ENCODE data around the gene OTUD5. TPM values are rescaled to one million over a fixed set of nuclear protein-coding genes. Genes with fewer than 3 reads are reported as not detected.

OTUD5 gene
- total RNA-seq, 2 donors from 2014 or later = 28.4 to 40.5 TPM

- H3K4me3 ChIP-seq = no peak overlapping the region
- TF ChIP-seq CTCF (IDR thresholded peaks at IDR 0.05) = peak; percentile 44
- H3K9me3 ChIP-seq = no peaks in the 10 kb centered on the region
- H3K27ac ChIP-seq = no peak overlapping the region
- H3K36me3 ChIP-seq = no peaks in the 10 kb centered on the region
- no peaks in the 10 kb centered on the region for H3K27me3 ChIP-seq (replicated peaks; ENCODE audit: insufficient read depth)
- no peak for DNase-seq (ENCODE audit: low spot score)
- ATAC-seq (ENCODE audit: insufficient number of reproducible peaks, low FRiP score, low read depth) = no peak
- H3K4me1 ChIP-seq (ENCODE audit: control insufficient read depth in 1 of 2, low read depth in 2 of 2) = no peaks in the 10 kb centered on the region
These were observed 11.7 kb downstream of the OTUD5 start for GRCh38 chrX:48945517-48946348.

GRCh38 chrX:48942895-48943294 is 14.5 kb downstream of the OTUD5 start:
- DNase-seq (ENCODE audit: low spot score) = no peak
- H3K9me3 ChIP-seq = no peaks in the 10 kb centered on the region
- H3K27ac ChIP-seq = no peak overlapping the region
- no peaks in the 10 kb centered on the region for H3K27me3 ChIP-seq (replicated peaks; ENCODE audit: insufficient read depth)
- TF ChIP-seq CTCF (IDR thresholded peaks at IDR 0.05) = no peak
- ATAC-seq (ENCODE audit: insufficient number of reproducible peaks, low FRiP score, low read depth) = no peak
- no peaks in the 10 kb centered on the region for H3K36me3 ChIP-seq
- peaks cover 0 to 5% of the 10 kb centered on the region in 2 donors for H3K4me1 ChIP-seq (ENCODE audit: control insufficient read depth in 1 of 2, low read depth in 2 of 2)
- H3K4me3 ChIP-seq = no peak overlapping the region

- no peak for TF ChIP-seq CTCF (IDR thresholded peaks at IDR 0.05)
- Histone ChIP-seq H3K4me3 (no peak overlapping the region), H3K27ac (no peak overlapping the region), H3K9me3 (no peaks in the 10 kb centered on the region), H3K4me1 (ENCODE audit: control insufficient read depth in 1 of 2, low read depth in 2 of 2) (peaks cover 0 to 5% of the 10 kb centered on the region in 2 donors), H3K36me3 (no peaks in the 10 kb centered on the region), H3K27me3 (replicated peaks; ENCODE audit: insufficient read depth) (no peaks in the 10 kb centered on the region)
- ATAC-seq (ENCODE audit: insufficient number of reproducible peaks, low FRiP score, low read depth) (no peak), DNase-seq (ENCODE audit: low spot score) (no peak)
These were observed 16.9 kb downstream of the OTUD5 start for GRCh38 chrX:48940404-48940955.

- H3K27me3 ChIP-seq (replicated peaks; ENCODE audit: insufficient read depth) = no peaks in the 10 kb centered on the region
- H3K9me3 ChIP-seq = no peaks in the 10 kb centered on the region
- ATAC-seq (ENCODE audit: insufficient number of reproducible peaks, low FRiP score, low read depth) (no peak), DNase-seq (ENCODE audit: low spot score) (no peak)
- H3K4me1 ChIP-seq (ENCODE audit: control insufficient read depth in 1 of 2, low read depth in 2 of 2) = peaks cover 0 to 5% of the 10 kb centered on the region in 2 donors
- TF ChIP-seq CTCF (IDR thresholded peaks at IDR 0.05) = no peak
- H3K27ac ChIP-seq = no peak overlapping the region
- no peaks in the 10 kb centered on the region for H3K36me3 ChIP-seq
- no peak overlapping the region for H3K4me3 ChIP-seq
These were observed 17.7 kb downstream of the OTUD5 start for GRCh38 chrX:48939524-48940228.
